Measurements from ENCODE around the gene OTOP1.

GRCh38 chr4:4185528-4185927 lies 41.2 kb downstream of the OTOP1 start:
- no peak for TF ChIP-seq CTCF (IDR thresholded peaks at IDR 0.05)
- no peak for TF ChIP-seq EZH2 (IDR thresholded peaks at IDR 0.05)
